Heart left ventricle (tissue), 13 donors: ENCODE results near the gene IL10RB.

Experiments used
- POLR2A ChIP-seq, 2 donors: fragments of 450-650 bp; IDR thresholded peaks; one replicate each; pipeline ENCODE4 v1.6.1; 2017; ENCODE audit warnings: antibody characterized with exemption in 2 of 2, mild to moderate bottlenecking in 2 of 2, moderate library complexity in 2 of 2
- TF ChIP-seq, protein P1 (sequence below), 12 donors: fragments of 200-600 bp; sonication (generic) in 4 of 12; IDR thresholded peaks; one replicate each; pipeline versions ENCODE4 v1.5.0 to v1.8.0; 2018 to 2022; ENCODE audit warnings: antibody characterized with exemption in 12 of 12, mild to moderate bottlenecking in 5 of 12
- donor health status: ischemic (EF 13 %, LVEDD 7.1; RV severe dilation, severe dysfunction).
- donor health status: DM: no; HTN: yes; CAD: no.
- donor health status: DM: no; HTN: no; CAD: no.
- donor health status: ischemic (EF 25% LVEDD 6.9; RV normal size, moderate dysfunction).
- donor health status: ischemic (EF 25% LVEDD 5.7; RV mildly dilated, moderate dysfunction).
- donor health status: ischemic (EF 35%, LVEDD 5.7; RV mildly dilated, moderate dysfunction).
- donor health status: nonischemic (EF 11% LVEDD 7.7; RV severe dilation, severe dysfunction).
- donor health status: DM: yes; HTN: yes; CAD: no.
- donor health status: PGD.
- donor health status: ischemic (EF 29% LVEDD 5.4; RV normal size, mild dysfunction).
- donor health status: nonischemic (EF 23%, LVEDD 6.1; RV moderate dilation, normal function).

- TF ChIP-seq, protein P1, sequence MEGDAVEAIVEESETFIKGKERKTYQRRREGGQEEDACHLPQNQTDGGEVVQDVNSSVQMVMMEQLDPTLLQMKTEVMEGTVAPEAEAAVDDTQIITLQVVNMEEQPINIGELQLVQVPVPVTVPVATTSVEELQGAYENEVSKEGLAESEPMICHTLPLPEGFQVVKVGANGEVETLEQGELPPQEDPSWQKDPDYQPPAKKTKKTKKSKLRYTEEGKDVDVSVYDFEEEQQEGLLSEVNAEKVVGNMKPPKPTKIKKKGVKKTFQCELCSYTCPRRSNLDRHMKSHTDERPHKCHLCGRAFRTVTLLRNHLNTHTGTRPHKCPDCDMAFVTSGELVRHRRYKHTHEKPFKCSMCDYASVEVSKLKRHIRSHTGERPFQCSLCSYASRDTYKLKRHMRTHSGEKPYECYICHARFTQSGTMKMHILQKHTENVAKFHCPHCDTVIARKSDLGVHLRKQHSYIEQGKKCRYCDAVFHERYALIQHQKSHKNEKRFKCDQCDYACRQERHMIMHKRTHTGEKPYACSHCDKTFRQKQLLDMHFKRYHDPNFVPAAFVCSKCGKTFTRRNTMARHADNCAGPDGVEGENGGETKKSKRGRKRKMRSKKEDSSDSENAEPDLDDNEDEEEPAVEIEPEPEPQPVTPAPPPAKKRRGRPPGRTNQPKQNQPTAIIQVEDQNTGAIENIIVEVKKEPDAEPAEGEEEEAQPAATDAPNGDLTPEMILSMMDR (IDR thresholded peaks at IDR 0.05) = no peak
- TF ChIP-seq POLR2A (IDR thresholded peaks at IDR 0.05) = no peak
These were observed 16.7 kb upstream of the IL10RB start for GRCh38 chr21:33249331-33250002.
